ENCODE measurements around the gene LRRC63.
"Not testable (repeated sequence)": the region's sequence is repeated elsewhere in the genome, so short reads cannot be mapped to it uniquely, and the experiment has no call there.

LRRC63 gene

GRCh38 chr13:46210362-46211083 lies 1.2 kb upstream of the LRRC63 start:
- no peaks in the 10 kb centered on the region for H3K36me3 ChIP-seq
- H3K4me1 ChIP-seq, result no peaks in the 10 kb centered on the region
- no peak for TF ChIP-seq CTCF (IDR thresholded peaks at IDR 0.05; ENCODE audit: low read depth, low read length)
- H3K27me3 ChIP-seq, result peaks cover 25% of the 10 kb centered on the region
- peak overlapping the region; percentile 56 for H3K4me3 ChIP-seq (ENCODE audit: low read depth, low read length)
- H3K9me3 ChIP-seq, result no peaks in the 10 kb centered on the region
- DNase-seq, result no peak

GRCh38 chr13:46211116-46211482 lies 629 bp upstream of the LRRC63 start:
- Histone ChIP-seq H3K9me3 (no peaks in the 10 kb centered on the region), H3K36me3 (no peaks in the 10 kb centered on the region), H3K4me1 (no peaks in the 10 kb centered on the region), H3K4me3 (ENCODE audit: low read depth, low read length) (peak overlapping the region; percentile 56), H3K27me3 (peaks cover 25% of the 10 kb centered on the region)
- TF ChIP-seq CTCF (IDR thresholded peaks at IDR 0.05; ENCODE audit: low read depth, low read length), result no peak
- no peak for DNase-seq

- Histone ChIP-seq H3K4me1 (no peaks in the 10 kb centered on the region), H3K27me3 (peaks cover 25% of the 10 kb centered on the region), H3K4me3 (ENCODE audit: low read depth, low read length) (no peak overlapping the region), H3K9me3 (no peaks in the 10 kb centered on the region), H3K36me3 (no peaks in the 10 kb centered on the region)
- no peak for DNase-seq
- TF ChIP-seq CTCF (IDR thresholded peaks at IDR 0.05; ENCODE audit: low read depth, low read length), result no peak
These were observed 1.5 kb downstream of the LRRC63 start for GRCh38 chr13:46213242-46213641.

- DNase-seq; H3K4me1 ChIP-seq; H3K9me3 ChIP-seq; H3K4me3 ChIP-seq (ENCODE audit: low read depth, low read length); H3K36me3 ChIP-seq: not testable (repeated sequence)
- H3K27me3 ChIP-seq, result peaks cover 23% of the 10 kb centered on the region
These were observed 3.0 kb downstream of the LRRC63 start for GRCh38 chr13:46214741-46215140.

GRCh38 chr13:46220234-46220633 lies 8.5 kb downstream of the LRRC63 start:
- not testable (repeated sequence) for DNase-seq; H3K27me3 ChIP-seq; H3K4me3 ChIP-seq (ENCODE audit: low read depth, low read length); H3K36me3 ChIP-seq; H3K4me1 ChIP-seq; H3K9me3 ChIP-seq

GRCh38 chr13:46229251-46229650 lies 17.5 kb downstream of the LRRC63 start:
- Histone ChIP-seq H3K4me1 (no peaks in the 10 kb centered on the region), H3K9me3 (no peaks in the 10 kb centered on the region), H3K36me3 (no peaks in the 10 kb centered on the region), H3K27me3 (no peaks in the 10 kb centered on the region), H3K4me3 (ENCODE audit: low read depth, low read length) (no peak overlapping the region)
- no peak for DNase-seq
- TF ChIP-seq CTCF (IDR thresholded peaks at IDR 0.05; ENCODE audit: low read depth, low read length), result no peak

- H3K4me3 ChIP-seq (ENCODE audit: low read depth, low read length), result no peak overlapping the region
- no peak for DNase-seq
These were observed 20.6 kb downstream of the LRRC63 start for GRCh38 chr13:46232281-46232680.

More at GRCh38 chr13:46232281-46232680, 20.6 kb downstream of the LRRC63 start:
- no peaks in the 10 kb centered on the region for H3K27me3 ChIP-seq
- H3K36me3 ChIP-seq, result no peaks in the 10 kb centered on the region
- no peaks in the 10 kb centered on the region for H3K4me1 ChIP-seq
- no peak for TF ChIP-seq CTCF (IDR thresholded peaks at IDR 0.05; ENCODE audit: low read depth, low read length)
- no peaks in the 10 kb centered on the region for H3K9me3 ChIP-seq

Measured in BE2C (cell line).